GM23338 (cell line): ENCODE results near the gene CPNE2. TPM values are rescaled to one million over a fixed set of nuclear protein-coding genes. Genes with fewer than 3 reads are reported as not detected.

ENCODE experiments used
- ATAC-seq: fragments of 200-7000 bp; cut with Tn5 transposase; 3 replicates; pipeline ENCODE4 v1.9.1; 2020
- DNase-seq: peaks from one replicate; pipeline ENCODE4 v3.0.0-alpha.2; 2015; ENCODE audit warnings: low spot score
- H2AFZ ChIP-seq: fragments of 200-600 bp; sonication (generic); 2 replicates; pipeline ENCODE4 v1.8.0; 2016; ENCODE audit warnings: antibody characterized with exemption, mild to moderate bottlenecking, moderate library complexity
- H3F3A ChIP-seq: fragments of 200-600 bp; sonication (generic); replicated peaks from 2 replicates; pipeline ENCODE4 v1.8.0; 2017; ENCODE audit warnings: antibody characterized with exemption, mixed run types, low read depth
- H3K27ac ChIP-seq: fragments of 200-600 bp; sonication (generic); 2 replicates; pipeline ENCODE4 v1.6.1; 2016; ENCODE audit warnings: low read depth
- H3K27me3 ChIP-seq: fragments of 200-600 bp; sonication (generic); 2 replicates; pipeline ENCODE4 v1.8.0; 2016; ENCODE audit warnings: mild to moderate bottlenecking, mixed run types, moderate library complexity; ENCODE audit not compliant: insufficient read depth
- H3K36me3 ChIP-seq: fragments of 200-600 bp; sonication (generic); 2 replicates; pipeline ENCODE4 v1.8.0; 2016; ENCODE audit warnings: mild to moderate bottlenecking; ENCODE audit not compliant: insufficient read depth
- H3K4me1 ChIP-seq: fragments of 200-600 bp; sonication (generic); 2 replicates; pipeline ENCODE4 v1.8.0; 2016; ENCODE audit warnings: mild to moderate bottlenecking, moderate library complexity; ENCODE audit not compliant: insufficient read depth
- H3K4me2 ChIP-seq: fragments of 200-600 bp; sonication (generic); 2 replicates; pipeline ENCODE4 v1.7.1; 2017; ENCODE audit warnings: mixed run types
- H3K4me3 ChIP-seq: fragments of 200-600 bp; sonication (generic); 2 replicates; pipeline ENCODE4 v1.6.1; 2016; ENCODE audit warnings: mixed run types
- H3K79me2 ChIP-seq: fragments of 200-600 bp; sonication (generic); replicated peaks from 2 replicates; pipeline ENCODE4 v1.8.0; 2017; ENCODE audit warnings: mild to moderate bottlenecking; ENCODE audit not compliant: insufficient read depth
- H3K9me2 ChIP-seq: fragments of 200-600 bp; sonication (generic); 2 replicates; pipeline ENCODE4 v1.8.0; 2017; ENCODE audit not compliant: insufficient read depth
- H4K20me1 ChIP-seq: fragments of 200-600 bp; sonication (generic); replicated peaks from 2 replicates; pipeline ENCODE4 v1.8.0; 2017; ENCODE audit warnings: mild to moderate bottlenecking; ENCODE audit not compliant: insufficient read depth
- H3K27ac Mint-ChIP-seq: 2 replicates; pipeline ENCODE4 v1.8.0; 2020; ENCODE audit warnings: inconsistent platforms, mild to moderate bottlenecking, moderate library complexity, mixed read lengths
- H3K27me3 Mint-ChIP-seq: 3 replicates; pipeline ENCODE4 v1.8.0; 2022; ENCODE audit warnings: low read depth, mild to moderate bottlenecking, moderate library complexity, mixed read lengths, inconsistent platforms; ENCODE audit not compliant: insufficient read depth, poor library complexity
- H3K36me3 Mint-ChIP-seq: 3 replicates; pipeline ENCODE4 v1.8.0; 2021; ENCODE audit warnings: low read depth, mild to moderate bottlenecking, inconsistent platforms, moderate library complexity, mixed read lengths
- H3K4me1 Mint-ChIP-seq: 3 replicates; pipeline ENCODE4 v1.8.0; 2020; ENCODE audit warnings: mild to moderate bottlenecking, inconsistent platforms, mixed read lengths
- H3K4me3 Mint-ChIP-seq: 3 replicates; pipeline ENCODE4 v1.8.0; 2021; ENCODE audit warnings: moderate library complexity, mild to moderate bottlenecking, inconsistent platforms, mixed read lengths
- H3K9me3 Mint-ChIP-seq: 3 replicates; pipeline ENCODE4 v1.8.0; 2020; ENCODE audit warnings: moderate library complexity, mild to moderate bottlenecking, inconsistent platforms, mixed read lengths
- CREB1 ChIP-seq: fragments of 250-450 bp; sonication (Bioruptor Pico); IDR thresholded peaks from 2 replicates; pipeline ENCODE4 v1.5.0; 2020; ENCODE audit warnings: low read depth, mild to moderate bottlenecking, moderate library complexity
- EZH2phosphoT487 ChIP-seq: fragments of 200-600 bp; sonication (generic); IDR thresholded peaks from one replicate; pipeline ENCODE4 v1.8.1; 2018; ENCODE audit warnings: antibody characterized with exemption; ENCODE audit not compliant: unreplicated experiment
- POLR2AphosphoS5 ChIP-seq: IDR thresholded peaks from 2 replicates; pipeline ENCODE4 v1.6.1; 2016; ENCODE audit warnings: antibody characterized with exemption, low read depth
- STAT1 ChIP-seq: IDR thresholded peaks from one replicate; pipeline ENCODE4 v1.6.1; 2016; ENCODE audit warnings: antibody characterized with exemption; ENCODE audit not compliant: unreplicated experiment
- ZNF331 ChIP-seq: fragments of 250-450 bp; sonication (Bioruptor Pico); IDR thresholded peaks from 2 replicates; pipeline ENCODE4 v1.5.0; 2020; ENCODE audit warnings: low read depth, mild to moderate bottlenecking, moderate library complexity
- polyA plus RNA-seq: library from polyadenylated mRNA; unstranded; fragments of >200 nt; fragmentation: Nextera tagmentation; extraction: Ambion mirVana; gene quantifications from 2 replicates; pipeline ENCODE4 v1.2.1, GENCODE V29; 2016
- total RNA-seq: library from RNA; depleted of rRNA; stranded (reverse); fragments of >200 nt; shearing (Covaris generic); gene quantifications from 2 replicates; pipeline ENCODE4 v1.2.3, GENCODE V29; 2014
- TF ChIP-seq, protein P1 (sequence below): IDR thresholded peaks from one replicate; pipeline ENCODE4 v1.6.1; 2018; ENCODE audit warnings: antibody characterized with exemption; ENCODE audit not compliant: unreplicated experiment
- TF ChIP-seq, protein P2 (sequence below): IDR thresholded peaks from 2 replicates; pipeline ENCODE4 v1.6.1; 2016; ENCODE audit warnings: antibody characterized with exemption
- TF ChIP-seq, protein P3 (sequence below): fragments of 250-450 bp; sonication (Bioruptor Pico); IDR thresholded peaks from 2 replicates; pipeline ENCODE4 v1.5.0; 2020; ENCODE audit warnings: mild to moderate bottlenecking, moderate library complexity

Gene CPNE2
- total and polyA plus RNA-seq, 2 experiments from 2014 or later: 7.1 to 11.3 TPM

DNA sequence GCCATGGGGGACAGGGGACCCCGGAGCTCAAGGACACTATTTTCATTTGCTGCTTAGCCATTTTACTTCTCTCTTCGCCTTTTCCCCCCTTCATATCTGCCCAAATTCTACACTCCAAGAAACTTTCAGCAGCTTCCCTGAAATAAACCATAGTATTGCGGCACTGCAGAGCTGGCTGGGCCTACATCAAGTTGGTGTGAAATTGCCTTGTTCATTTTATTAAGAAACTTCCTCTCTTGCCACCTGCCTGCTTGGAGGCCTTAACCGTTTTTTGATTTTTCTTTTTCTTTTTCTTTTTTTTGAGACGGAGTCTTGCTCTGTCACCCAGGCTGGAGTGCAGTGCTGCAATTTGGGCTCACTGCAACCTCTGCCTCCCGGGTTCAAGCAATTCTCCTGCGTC lies 7.4 kb upstream of the CPNE2 start:
- Mint-ChIP-seq H3K27me3 (peaks cover 2% of the 10 kb centered on the region), H3K4me3 (no peak overlapping the region), H3K4me1 (peaks cover 6% of the 10 kb centered on the region), H3K9me3 (no peaks in the 10 kb centered on the region), H3K27ac (no peak overlapping the region; the same call in 1 of the 2 replicates), H3K36me3 (no peaks in the 10 kb centered on the region)
- no peak overlapping the region for H3K27ac ChIP-seq
- TF ChIP-seq CREB1 (no peak), POLR2AphosphoS5 (no peak), EZH2phosphoT487 (no peak), ZNF331 (CRISPR knock-in tag) (no peak)
- TF ChIP-seq, protein P1, sequence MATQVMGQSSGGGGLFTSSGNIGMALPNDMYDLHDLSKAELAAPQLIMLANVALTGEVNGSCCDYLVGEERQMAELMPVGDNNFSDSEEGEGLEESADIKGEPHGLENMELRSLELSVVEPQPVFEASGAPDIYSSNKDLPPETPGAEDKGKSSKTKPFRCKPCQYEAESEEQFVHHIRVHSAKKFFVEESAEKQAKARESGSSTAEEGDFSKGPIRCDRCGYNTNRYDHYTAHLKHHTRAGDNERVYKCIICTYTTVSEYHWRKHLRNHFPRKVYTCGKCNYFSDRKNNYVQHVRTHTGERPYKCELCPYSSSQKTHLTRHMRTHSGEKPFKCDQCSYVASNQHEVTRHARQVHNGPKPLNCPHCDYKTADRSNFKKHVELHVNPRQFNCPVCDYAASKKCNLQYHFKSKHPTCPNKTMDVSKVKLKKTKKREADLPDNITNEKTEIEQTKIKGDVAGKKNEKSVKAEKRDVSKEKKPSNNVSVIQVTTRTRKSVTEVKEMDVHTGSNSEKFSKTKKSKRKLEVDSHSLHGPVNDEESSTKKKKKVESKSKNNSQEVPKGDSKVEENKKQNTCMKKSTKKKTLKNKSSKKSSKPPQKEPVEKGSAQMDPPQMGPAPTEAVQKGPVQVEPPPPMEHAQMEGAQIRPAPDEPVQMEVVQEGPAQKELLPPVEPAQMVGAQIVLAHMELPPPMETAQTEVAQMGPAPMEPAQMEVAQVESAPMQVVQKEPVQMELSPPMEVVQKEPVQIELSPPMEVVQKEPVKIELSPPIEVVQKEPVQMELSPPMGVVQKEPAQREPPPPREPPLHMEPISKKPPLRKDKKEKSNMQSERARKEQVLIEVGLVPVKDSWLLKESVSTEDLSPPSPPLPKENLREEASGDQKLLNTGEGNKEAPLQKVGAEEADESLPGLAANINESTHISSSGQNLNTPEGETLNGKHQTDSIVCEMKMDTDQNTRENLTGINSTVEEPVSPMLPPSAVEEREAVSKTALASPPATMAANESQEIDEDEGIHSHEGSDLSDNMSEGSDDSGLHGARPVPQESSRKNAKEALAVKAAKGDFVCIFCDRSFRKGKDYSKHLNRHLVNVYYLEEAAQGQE: no peak
- no peaks in the 10 kb centered on the region for H3K36me3 ChIP-seq
- ATAC-seq (no peak), DNase-seq (no peak)
- no peak overlapping the region for H3K4me2 ChIP-seq
- no peak overlapping the region for H3K4me3 ChIP-seq
- no peaks in the 10 kb centered on the region for H3K9me2 ChIP-seq
- H3K79me2 ChIP-seq: no peaks in the 10 kb centered on the region
- no peaks in the 10 kb centered on the region for H4K20me1 ChIP-seq
- H3K27me3 ChIP-seq: no peaks in the 10 kb centered on the region
- H3F3A ChIP-seq: no peaks in the 10 kb centered on the region
- peak overlapping the region; percentile 47; the same call in 1 of the 2 replicates for H2AFZ ChIP-seq
- H3K4me1 ChIP-seq: no peaks in the 10 kb centered on the region

DNA sequence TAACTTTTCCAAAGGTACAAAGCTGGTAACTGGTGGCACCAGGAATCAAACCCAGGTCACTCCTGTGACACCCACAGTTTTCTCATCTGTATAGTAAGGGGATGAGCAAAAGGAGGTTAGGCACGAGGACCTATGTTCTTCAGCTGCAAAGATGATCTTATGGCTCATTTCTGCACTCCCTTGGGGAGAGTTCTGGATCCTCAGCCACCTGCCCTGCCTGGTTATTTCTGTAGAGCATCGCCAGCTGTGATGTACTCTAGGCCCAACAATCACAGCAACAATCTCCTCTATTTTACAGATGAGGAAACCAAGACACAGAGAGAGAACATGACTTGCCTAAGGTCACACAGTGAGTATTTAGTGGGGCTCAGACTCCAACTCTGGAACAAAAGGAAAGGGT lies 5.4 kb upstream of the CPNE2 start:
- H4K20me1 ChIP-seq: no peaks in the 10 kb centered on the region; the same call in 1 of the 2 replicates
- H3K36me3 ChIP-seq: no peaks in the 10 kb centered on the region
- H3K27ac Mint-ChIP-seq: no peak overlapping the region
- ATAC-seq (no peak), DNase-seq (no peak)
- TF ChIP-seq, protein P2, sequence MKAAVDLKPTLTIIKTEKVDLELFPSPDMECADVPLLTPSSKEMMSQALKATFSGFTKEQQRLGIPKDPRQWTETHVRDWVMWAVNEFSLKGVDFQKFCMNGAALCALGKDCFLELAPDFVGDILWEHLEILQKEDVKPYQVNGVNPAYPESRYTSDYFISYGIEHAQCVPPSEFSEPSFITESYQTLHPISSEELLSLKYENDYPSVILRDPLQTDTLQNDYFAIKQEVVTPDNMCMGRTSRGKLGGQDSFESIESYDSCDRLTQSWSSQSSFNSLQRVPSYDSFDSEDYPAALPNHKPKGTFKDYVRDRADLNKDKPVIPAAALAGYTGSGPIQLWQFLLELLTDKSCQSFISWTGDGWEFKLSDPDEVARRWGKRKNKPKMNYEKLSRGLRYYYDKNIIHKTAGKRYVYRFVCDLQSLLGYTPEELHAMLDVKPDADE: no peak
- TF ChIP-seq, protein P3, sequence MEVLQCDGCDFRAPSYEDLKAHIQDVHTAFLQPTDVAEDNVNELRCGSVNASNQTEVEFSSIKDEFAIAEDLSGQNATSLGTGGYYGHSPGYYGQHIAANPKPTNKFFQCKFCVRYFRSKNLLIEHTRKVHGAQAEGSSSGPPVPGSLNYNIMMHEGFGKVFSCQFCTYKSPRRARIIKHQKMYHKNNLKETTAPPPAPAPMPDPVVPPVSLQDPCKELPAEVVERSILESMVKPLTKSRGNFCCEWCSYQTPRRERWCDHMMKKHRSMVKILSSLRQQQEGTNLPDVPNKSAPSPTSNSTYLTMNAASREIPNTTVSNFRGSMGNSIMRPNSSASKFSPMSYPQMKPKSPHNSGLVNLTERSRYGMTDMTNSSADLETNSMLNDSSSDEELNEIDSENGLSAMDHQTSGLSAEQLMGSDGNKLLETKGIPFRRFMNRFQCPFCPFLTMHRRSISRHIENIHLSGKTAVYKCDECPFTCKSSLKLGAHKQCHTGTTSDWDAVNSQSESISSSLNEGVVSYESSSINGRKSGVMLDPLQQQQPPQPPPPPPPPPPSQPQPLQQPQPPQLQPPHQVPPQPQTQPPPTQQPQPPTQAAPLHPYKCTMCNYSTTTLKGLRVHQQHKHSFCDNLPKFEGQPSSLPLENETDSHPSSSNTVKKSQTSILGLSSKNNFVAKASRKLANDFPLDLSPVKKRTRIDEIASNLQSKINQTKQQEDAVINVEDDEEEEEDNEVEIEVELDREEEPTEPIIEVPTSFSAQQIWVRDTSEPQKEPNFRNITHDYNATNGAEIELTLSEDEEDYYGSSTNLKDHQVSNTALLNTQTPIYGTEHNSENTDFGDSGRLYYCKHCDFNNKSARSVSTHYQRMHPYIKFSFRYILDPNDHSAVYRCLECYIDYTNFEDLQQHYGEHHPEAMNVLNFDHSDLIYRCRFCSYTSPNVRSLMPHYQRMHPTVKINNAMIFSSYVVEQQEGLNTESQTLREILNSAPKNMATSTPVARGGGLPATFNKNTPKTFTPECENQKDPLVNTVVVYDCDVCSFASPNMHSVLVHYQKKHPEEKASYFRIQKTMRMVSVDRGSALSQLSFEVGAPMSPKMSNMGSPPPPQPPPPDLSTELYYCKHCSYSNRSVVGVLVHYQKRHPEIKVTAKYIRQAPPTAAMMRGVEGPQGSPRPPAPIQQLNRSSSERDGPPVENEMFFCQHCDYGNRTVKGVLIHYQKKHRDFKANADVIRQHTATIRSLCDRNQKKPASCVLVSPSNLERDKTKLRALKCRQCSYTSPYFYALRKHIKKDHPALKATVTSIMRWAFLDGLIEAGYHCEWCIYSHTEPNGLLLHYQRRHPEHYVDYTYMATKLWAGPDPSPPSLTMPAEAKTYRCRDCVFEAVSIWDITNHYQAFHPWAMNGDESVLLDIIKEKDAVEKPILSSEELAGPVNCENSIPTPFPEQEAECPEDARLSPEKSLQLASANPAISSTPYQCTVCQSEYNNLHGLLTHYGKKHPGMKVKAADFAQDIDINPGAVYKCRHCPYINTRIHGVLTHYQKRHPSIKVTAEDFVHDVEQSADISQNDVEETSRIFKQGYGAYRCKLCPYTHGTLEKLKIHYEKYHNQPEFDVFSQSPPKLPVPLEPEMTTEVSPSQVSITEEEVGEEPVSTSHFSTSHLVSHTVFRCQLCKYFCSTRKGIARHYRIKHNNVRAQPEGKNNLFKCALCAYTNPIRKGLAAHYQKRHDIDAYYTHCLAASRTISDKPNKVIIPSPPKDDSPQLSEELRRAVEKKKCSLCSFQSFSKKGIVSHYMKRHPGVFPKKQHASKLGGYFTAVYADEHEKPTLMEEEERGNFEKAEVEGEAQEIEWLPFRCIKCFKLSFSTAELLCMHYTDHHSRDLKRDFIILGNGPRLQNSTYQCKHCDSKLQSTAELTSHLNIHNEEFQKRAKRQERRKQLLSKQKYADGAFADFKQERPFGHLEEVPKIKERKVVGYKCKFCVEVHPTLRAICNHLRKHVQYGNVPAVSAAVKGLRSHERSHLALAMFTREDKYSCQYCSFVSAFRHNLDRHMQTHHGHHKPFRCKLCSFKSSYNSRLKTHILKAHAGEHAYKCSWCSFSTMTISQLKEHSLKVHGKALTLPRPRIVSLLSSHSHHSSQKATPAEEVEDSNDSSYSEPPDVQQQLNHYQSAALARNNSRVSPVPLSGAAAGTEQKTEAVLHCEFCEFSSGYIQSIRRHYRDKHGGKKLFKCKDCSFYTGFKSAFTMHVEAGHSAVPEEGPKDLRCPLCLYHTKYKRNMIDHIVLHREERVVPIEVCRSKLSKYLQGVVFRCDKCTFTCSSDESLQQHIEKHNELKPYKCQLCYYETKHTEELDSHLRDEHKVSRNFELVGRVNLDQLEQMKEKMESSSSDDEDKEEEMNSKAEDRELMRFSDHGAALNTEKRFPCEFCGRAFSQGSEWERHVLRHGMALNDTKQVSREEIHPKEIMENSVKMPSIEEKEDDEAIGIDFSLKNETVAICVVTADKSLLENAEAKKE (CRISPR knock-in tag): no peak
- no peak for TF ChIP-seq STAT1
- no peak overlapping the region for H3K4me3 Mint-ChIP-seq
- H3K9me2 ChIP-seq: no peaks in the 10 kb centered on the region
- no peaks in the 10 kb centered on the region for H3K9me3 Mint-ChIP-seq
- peaks cover 10% of the 10 kb centered on the region for H3K27me3 Mint-ChIP-seq
- H3K27me3 ChIP-seq: peaks cover 18% of the 10 kb centered on the region
- H3K4me1 ChIP-seq: peaks cover 7% of the 10 kb centered on the region
- H3F3A ChIP-seq: peaks cover 4% of the 10 kb centered on the region; the same call in 1 of the 2 replicates
- H3K4me1 Mint-ChIP-seq: peaks cover 11% of the 10 kb centered on the region
- no peak overlapping the region for H3K4me2 ChIP-seq
- H3K36me3 Mint-ChIP-seq: no peaks in the 10 kb centered on the region
- no peak overlapping the region for H3K27ac ChIP-seq
- H3K79me2 ChIP-seq: no peaks in the 10 kb centered on the region
- no peak overlapping the region for H2AFZ ChIP-seq
- H3K4me3 ChIP-seq: no peak overlapping the region
